Tibial artery (tissue), 4 donors: ENCODE measurements around the gene IL4R.
A peak's percentile ranks its signal among the peaks of the same experiment; 100 is the strongest.

Source experiments
- DNase-seq, 2 donors: peaks; one replicate each; pipeline ENCODE4 v3.0.0-alpha.2; 2019
- H3K27ac ChIP-seq, 2 donors: fragments of 200-600 bp; sonication (generic) in 1 of 2; 1 replicate in 1 of 2; 2 replicates in 1 of 2; pipeline ENCODE4 v1.5.1; 2018 to 2019; ENCODE audit warnings: mild to moderate bottlenecking in 1 of 2
- H3K27me3 ChIP-seq, 2 donors: fragments of 200-600 bp; sonication (generic) in 1 of 2; one replicate each; pipeline versions ENCODE4 v1.5.1 to v1.6.0; 2016 to 2019
- H3K36me3 ChIP-seq, 3 donors: fragments of 200-600 bp; sonication (generic) in 2 of 3; one replicate each; pipeline ENCODE4 v1.5.1; 2016 to 2019; ENCODE audit warnings: mild to moderate bottlenecking in 2 of 3
- H3K4me1 ChIP-seq, 4 donors: fragments of 200-600 bp; sonication (generic) in 2 of 4; 1 replicate in 3 of 4; 2 replicates in 1 of 4; pipeline ENCODE4 v1.5.1; 2016 to 2019
- H3K4me3 ChIP-seq, 2 donors: fragments of 200-600 bp; sonication (generic) in 1 of 2; 1 replicate in 1 of 2; 2 replicates in 1 of 2; pipeline ENCODE4 v1.5.1; 2018 to 2019; ENCODE audit warnings: mild to moderate bottlenecking in 2 of 2
- H3K9me3 ChIP-seq, 3 donors: fragments of 200-600 bp; sonication (generic) in 1 of 3; one replicate each; pipeline ENCODE4 v1.5.1; 2016 to 2019
- CTCF ChIP-seq, 2 experiments: fragments of 200-600 bp in 1 of 2; fragments of 450-650 bp in 1 of 2; IDR thresholded peaks; one replicate each; pipeline ENCODE4 v1.5.1; 2017 to 2019; ENCODE audit warnings: antibody characterized with exemption in 2 of 2, mild to moderate bottlenecking in 1 of 2, moderate library complexity in 1 of 2
- intact Hi-C: fragments of 100-400 bp; cut with DNase I; formaldehyde crosslinking; loops from one replicate; pipeline ENCODE4 v1.15.0; 2023; ENCODE audit warnings: low total_unique reads

Gene IL4R

DNA sequence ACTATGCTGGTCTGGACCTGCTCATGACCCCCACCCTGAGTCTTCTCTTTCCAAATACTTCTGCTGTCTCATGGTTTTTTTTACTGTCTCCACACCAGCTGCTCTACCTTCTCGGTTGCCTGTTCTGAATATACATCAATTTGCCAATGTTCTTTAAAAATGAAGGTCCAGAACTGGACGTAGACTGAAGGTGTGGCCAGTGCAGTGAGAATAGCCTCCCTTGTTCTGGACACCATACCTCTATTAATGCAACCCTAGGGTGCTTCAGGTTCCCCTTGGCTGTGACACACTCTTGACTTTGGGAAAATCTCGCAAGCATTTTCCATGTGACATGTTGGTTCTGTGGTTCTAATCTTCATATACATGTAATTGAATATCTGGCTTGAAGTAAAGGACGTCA, 72.9 kb downstream of the IL4R start:
- no peak overlapping the region for H3K4me3 ChIP-seq
- intact Hi-C loops: no loop called here
- no peaks in the 10 kb centered on the region for H3K36me3 ChIP-seq
- no peak for TF ChIP-seq CTCF (IDR thresholded peaks at IDR 0.05)
- peaks cover 0 to 15% of the 10 kb centered on the region in 2 donors for H3K27me3 ChIP-seq
- H3K4me1 ChIP-seq: no peaks in the 10 kb centered on the region
- peaks cover 0 to 23% (median 13%) of the 10 kb centered on the region in 3 donors for H3K9me3 ChIP-seq
- DNase-seq: no peak
- H3K27ac ChIP-seq: no peak overlapping the region

DNA sequence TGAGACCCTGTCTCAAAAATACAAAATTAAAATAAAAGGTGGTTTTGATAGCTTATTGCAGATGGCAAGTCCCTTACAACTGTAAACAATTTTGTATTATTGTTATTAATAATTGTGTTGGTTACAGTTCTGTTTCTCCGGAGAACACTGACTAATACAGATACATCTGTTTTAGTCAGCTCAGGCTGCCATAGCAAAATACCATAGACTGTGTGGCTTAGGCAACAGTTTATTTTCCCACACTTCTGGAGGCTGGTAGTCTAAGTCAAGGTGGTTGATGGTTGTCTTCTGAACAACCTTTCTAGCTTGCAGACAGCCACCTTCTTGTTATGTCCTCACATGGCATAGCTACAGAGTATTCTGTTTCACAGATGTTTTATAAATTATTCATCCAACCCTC, 74.0 kb downstream of the IL4R start:
- H3K27ac ChIP-seq: no peak overlapping the region
- TF ChIP-seq CTCF (IDR thresholded peaks at IDR 0.05): no peak
- peaks cover 0 to 8% of the 10 kb centered on the region in 2 donors for H3K27me3 ChIP-seq
- no peaks in the 10 kb centered on the region for H3K36me3 ChIP-seq
- H3K4me1 ChIP-seq: no peaks in the 10 kb centered on the region
- DNase-seq: no peak
- peaks cover 0 to 25% (median 17%) of the 10 kb centered on the region in 3 donors for H3K9me3 ChIP-seq
- intact Hi-C loops: no loop called here
- H3K4me3 ChIP-seq: no peak overlapping the region

DNA sequence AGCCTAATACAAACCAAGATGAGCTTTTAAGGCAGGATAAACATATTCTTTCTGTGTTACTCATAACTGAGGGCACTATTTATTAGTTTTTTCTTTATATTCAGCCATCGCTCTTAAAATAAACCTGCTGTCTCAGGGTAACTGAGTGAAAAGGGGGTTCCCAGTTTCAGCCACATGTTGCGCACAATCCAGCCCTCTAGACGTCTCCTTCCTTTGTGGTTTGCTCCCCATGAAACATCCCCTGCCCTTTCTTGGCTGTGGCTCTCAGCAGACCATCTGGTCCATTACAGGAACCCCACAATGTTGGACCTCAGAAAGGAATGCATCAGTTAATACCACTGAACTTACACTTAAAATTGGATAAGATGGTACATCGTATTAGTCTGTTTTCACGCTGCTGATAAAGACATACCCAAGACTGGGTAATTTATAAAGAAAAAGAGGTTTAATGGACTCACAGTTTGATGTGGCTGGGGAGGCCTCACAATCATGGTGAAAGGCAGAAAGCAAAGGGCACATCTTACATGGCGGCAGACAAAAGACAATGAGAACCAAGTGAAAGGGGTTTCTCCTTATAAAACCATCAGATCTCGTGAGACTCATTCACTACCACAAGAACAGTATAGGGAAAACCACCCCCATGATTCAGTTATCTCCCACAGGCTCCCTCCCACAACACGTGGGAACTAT, 75.6 kb downstream of the IL4R start:
- Histone ChIP-seq H3K4me3 (no peak overlapping the region), H3K36me3 (no peaks in the 10 kb centered on the region), H3K27ac (no peak overlapping the region), H3K9me3 (peaks cover 0 to 21% (median 13%) of the 10 kb centered on the region in 3 donors), H3K4me1 (no peaks in the 10 kb centered on the region), H3K27me3 (peaks cover 0 to 2% of the 10 kb centered on the region in 2 donors)
- no peak for TF ChIP-seq CTCF (IDR thresholded peaks at IDR 0.05)
- peak in 1 of 2 donors; percentile 38 for DNase-seq
- intact Hi-C loops: no loop called here

GRCh38 chr16:27390151-27390550, 76.4 kb downstream of the IL4R start:
- TF ChIP-seq CTCF (IDR thresholded peaks at IDR 0.05): no peak
- intact Hi-C loops: no loop called here
- H3K36me3 ChIP-seq: no peaks in the 10 kb centered on the region
- no peak for DNase-seq
- peaks cover 1 to 21% (median 8%) of the 10 kb centered on the region in 3 donors for H3K9me3 ChIP-seq
- no peak overlapping the region for H3K27ac ChIP-seq
- H3K4me3 ChIP-seq: no peak overlapping the region
- no peaks in the 10 kb centered on the region for H3K4me1 ChIP-seq
- peaks cover 0 to 2% of the 10 kb centered on the region in 2 donors for H3K27me3 ChIP-seq

DNA sequence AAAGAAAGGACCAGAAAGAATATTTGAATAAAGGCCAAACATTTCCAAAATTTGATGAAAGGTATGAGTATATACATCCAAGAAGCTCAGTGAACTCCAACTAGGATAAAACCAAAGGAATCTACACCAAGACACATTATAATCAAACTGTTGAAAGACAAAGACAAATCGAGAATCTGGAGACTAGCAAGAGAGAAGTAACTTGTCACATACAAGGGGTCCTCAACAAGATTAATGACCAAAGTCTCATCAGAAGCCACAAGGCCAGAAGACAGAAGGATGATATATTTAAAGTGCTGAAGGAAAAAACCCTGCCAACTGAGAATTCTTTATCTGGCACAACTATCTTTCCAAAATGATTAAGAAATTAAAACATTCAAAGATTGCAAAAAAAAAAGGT, 78.9 kb downstream of the IL4R start:
- intact Hi-C loops: no loop called here
- Histone ChIP-seq H3K36me3 (no peaks in the 10 kb centered on the region), H3K9me3 (peaks cover 2 to 21% (median 12%) of the 10 kb centered on the region in 3 donors), H3K4me1 (no peaks in the 10 kb centered on the region), H3K27ac (no peak overlapping the region), H3K27me3 (peaks cover 0 to 2% of the 10 kb centered on the region in 2 donors), H3K4me3 (no peak overlapping the region)
- DNase-seq: no peak
- TF ChIP-seq CTCF (IDR thresholded peaks at IDR 0.05): no peak
